SK-N-SH treated with all-trans-retinoic acid at 6 μM for 48 hours (cell line): Measurements from ENCODE around the gene MRPL52.
"Not testable (repeated sequence)": the region's sequence is repeated elsewhere in the genome, so short reads cannot be mapped to it uniquely, and the experiment has no call there.

Experiments
- ATAC-seq: fragments of 200-7000 bp; cut with Tn5 transposase; 3 replicates; pipeline ENCODE4 v1.9.1; 2020; ENCODE audit warnings: mild to moderate bottlenecking, moderate library complexity
- ARNTL ChIP-seq: fragments of 450-650 bp; formaldehyde crosslinking; IDR thresholded peaks from 2 replicates; pipeline ENCODE4 v1.5.0; 2020; ENCODE audit warnings: low read depth, mild to moderate bottlenecking, moderate library complexity, borderline replicate concordance
- BACH2 ChIP-seq: fragments of 250-450 bp; sonication (Bioruptor Pico); IDR thresholded peaks from 2 replicates; pipeline ENCODE4 v1.9.0; 2021; ENCODE audit warnings: mild to moderate bottlenecking, borderline replicate concordance
- CREB5 ChIP-seq: fragments of 250-450 bp; sonication (Bioruptor Pico); IDR thresholded peaks from 2 replicates; pipeline ENCODE4 v1.5.1; 2020; ENCODE audit warnings: low read depth, mild to moderate bottlenecking, moderate library complexity
- CSDC2 ChIP-seq: fragments of 250-450 bp; sonication (Bioruptor Pico); IDR thresholded peaks from 2 replicates; pipeline ENCODE4 v1.5.0; 2020; ENCODE audit warnings: mild to moderate bottlenecking, moderate library complexity
- CSRNP3 ChIP-seq: fragments of 250-450 bp; sonication (Bioruptor Pico); IDR thresholded peaks from 2 replicates; pipeline ENCODE4 v1.5.1; 2021; ENCODE audit warnings: mild to moderate bottlenecking, moderate library complexity
- ESRRG ChIP-seq: fragments of 250-450 bp; sonication (Bioruptor Pico); IDR thresholded peaks from 2 replicates; pipeline ENCODE4 v1.6.1; 2021; ENCODE audit warnings: mild to moderate bottlenecking
- GLIS3 ChIP-seq: fragments of 250-450 bp; sonication (Bioruptor Pico); IDR thresholded peaks from 2 replicates; pipeline ENCODE4 v1.5.0; 2020; ENCODE audit warnings: mild to moderate bottlenecking, moderate library complexity
- ISL1 ChIP-seq: fragments of 250-450 bp; sonication (Bioruptor Pico); IDR thresholded peaks from 2 replicates; pipeline ENCODE4 v2.1.2; 2022; ENCODE audit warnings: mild to moderate bottlenecking, moderate library complexity
- OSR1 ChIP-seq: fragments of 250-450 bp; sonication (Bioruptor Pico); IDR thresholded peaks from 2 replicates; pipeline ENCODE4 v1.8.0; 2022; ENCODE audit warnings: moderate library complexity, mild to moderate bottlenecking, inconsistent platforms
- PATZ1 ChIP-seq: fragments of 250-450 bp; sonication (Bioruptor Pico); IDR thresholded peaks from 2 replicates; pipeline ENCODE4 v1.8.0; 2020; ENCODE audit warnings: mild to moderate bottlenecking, moderate library complexity, borderline replicate concordance
- POU6F1 ChIP-seq: fragments of 250-450 bp; sonication (Bioruptor Pico); IDR thresholded peaks from 2 replicates; pipeline ENCODE4 v1.8.0; 2021; ENCODE audit warnings: low read depth, mild to moderate bottlenecking, moderate library complexity, borderline replicate concordance
- PPARA ChIP-seq: fragments of 250-450 bp; sonication (Bioruptor Pico); IDR thresholded peaks from 2 replicates; pipeline ENCODE4 v1.5.0; 2020; ENCODE audit warnings: mild to moderate bottlenecking, borderline replicate concordance
- RARB ChIP-seq: fragments of 250-450 bp; sonication (Bioruptor Pico); IDR thresholded peaks from 2 replicates; pipeline ENCODE4 v1.8.0; 2021; ENCODE audit warnings: mild to moderate bottlenecking, moderate library complexity
- SNAI2 ChIP-seq: fragments of 250-450 bp; sonication (Bioruptor Pico); IDR thresholded peaks from 2 replicates; pipeline ENCODE4 v1.5.0; 2020; ENCODE audit warnings: mild to moderate bottlenecking, moderate library complexity
- TCF4 ChIP-seq: fragments of 250-450 bp; sonication (Bioruptor Pico); IDR thresholded peaks from 2 replicates; pipeline ENCODE4 v1.8.0; 2021; ENCODE audit warnings: mild to moderate bottlenecking, moderate library complexity, borderline replicate concordance
- TOX ChIP-seq: fragments of 250-450 bp; sonication (Bioruptor Pico); IDR thresholded peaks from 2 replicates; pipeline ENCODE4 v1.8.0; 2021; ENCODE audit warnings: mild to moderate bottlenecking, moderate library complexity, borderline replicate concordance
- TSHZ2 ChIP-seq: fragments of 250-450 bp; sonication (Bioruptor Pico); IDR thresholded peaks from 2 replicates; pipeline ENCODE4 v1.5.0; 2020; ENCODE audit warnings: mild to moderate bottlenecking, moderate library complexity
- ZC3H10 ChIP-seq: fragments of 250-450 bp; sonication (Bioruptor Pico); IDR thresholded peaks from 2 replicates; pipeline ENCODE4 v1.5.1; 2021; ENCODE audit warnings: mild to moderate bottlenecking, moderate library complexity
- ZFP3 ChIP-seq: fragments of 250-450 bp; sonication (Bioruptor Pico); IDR thresholded peaks from 2 replicates; pipeline ENCODE4 v1.5.0; 2020; ENCODE audit warnings: mild to moderate bottlenecking, moderate library complexity
- ZNF565 ChIP-seq: fragments of 450-650 bp; formaldehyde crosslinking; conservative IDR thresholded peaks from 2 replicates; pipeline ENCODE4 v1.5.0; 2020; ENCODE audit warnings: low read depth, mild to moderate bottlenecking, moderate library complexity
- ZNF8 ChIP-seq: fragments of 450-650 bp; formaldehyde crosslinking; IDR thresholded peaks from 2 replicates; pipeline ENCODE4 v1.5.0; 2020; ENCODE audit warnings: mild to moderate bottlenecking, moderate library complexity

The MRPL52 gene

GRCh38 chr14:22852940-22853767 is 23.5 kb downstream of the MRPL52 start:
- TF ChIP-seq ESRRG (CRISPR knock-in tag) (no peak), PPARA (CRISPR knock-in tag) (no peak), CREB5 (CRISPR knock-in tag) (no peak), CSRNP3 (CRISPR knock-in tag) (no peak), TCF4 (no peak), ZNF8 (no peak), ZC3H10 (CRISPR knock-in tag) (no peak), ZFP3 (CRISPR knock-in tag) (no peak), TSHZ2 (CRISPR knock-in tag) (no peak), CSDC2 (CRISPR knock-in tag) (no peak), POU6F1 (CRISPR knock-in tag) (no peak), RARB (no peak), TOX (CRISPR knock-in tag) (no peak), ZNF565 (CRISPR knock-in tag) (no peak), BACH2 (CRISPR knock-in tag) (no peak), ISL1 (CRISPR knock-in tag) (no peak), SNAI2 (CRISPR knock-in tag) (no peak), OSR1 (CRISPR knock-in tag) (no peak), ARNTL (CRISPR knock-in tag) (no peak), GLIS3 (CRISPR knock-in tag) (no peak)
- ATAC-seq: peak; percentile 88

GRCh38 chr14:22854296-22854695 is 24.6 kb downstream of the MRPL52 start:
- not testable (repeated sequence) for ATAC-seq

GRCh38 chr14:22854963-22855724 is 25.5 kb downstream of the MRPL52 start:
- ATAC-seq: no peak
- TF ChIP-seq CREB5 (CRISPR knock-in tag) (no peak), RARB (no peak), PATZ1 (CRISPR knock-in tag) (no peak), ZNF565 (CRISPR knock-in tag) (no peak), TSHZ2 (CRISPR knock-in tag) (no peak), ESRRG (CRISPR knock-in tag) (no peak), CSRNP3 (CRISPR knock-in tag) (no peak), TCF4 (no peak)
